Adrenal gland (tissue), 12 donors: ENCODE results near the gene VPS8. TPM values are rescaled to one million over a fixed set of nuclear protein-coding genes. Genes with fewer than 3 reads are reported as not detected.

Source experiments
- DNase-seq, 7 donors: peaks; one replicate each; pipeline ENCODE4 v3.0.0-alpha.2; 2019 to 2020
- H3K27ac ChIP-seq, 5 donors: fragments of 200-600 bp; sonication (generic) in 4 of 5; 1 replicate in 3 of 5; 2 replicates in 2 of 5; pipeline versions ENCODE4 v1.5.1 to v1.8.0; 2016 to 2020; ENCODE audit warnings: mild to moderate bottlenecking in 1 of 5
- H3K27me3 ChIP-seq: fragments of 200-600 bp; 2 replicates; pipeline ENCODE4 v1.8.0; 2021
- H3K36me3 ChIP-seq, 2 donors: fragments of 200-600 bp; replicated peaks in 1 of 2; 1 replicate in 1 of 2; 2 replicates in 1 of 2; pipeline versions ENCODE4 v1.5.1 to v1.8.0; 2018 to 2022
- H3K4me1 ChIP-seq, 2 donors: fragments of 200-600 bp; replicated peaks in 1 of 2; 1 replicate in 1 of 2; 2 replicates in 1 of 2; pipeline versions ENCODE4 v1.5.1 to v1.8.0; 2018 to 2021
- H3K4me3 ChIP-seq, 4 donors: fragments of 200-600 bp; sonication (generic) in 3 of 4; one replicate each; pipeline ENCODE4 v1.5.1; 2016 to 2018
- H3K9me3 ChIP-seq, 3 donors: fragments of 200-600 bp; sonication (generic) in 1 of 3; replicated peaks in 1 of 3; 1 replicate in 2 of 3; 2 replicates in 1 of 3; pipeline versions ENCODE4 v1.5.1 to v1.8.0; 2016 to 2021
- POLR2A ChIP-seq, 2 donors: fragments of 450-650 bp; IDR thresholded peaks; one replicate each; pipeline ENCODE4 v1.6.1; 2017; ENCODE audit warnings: antibody characterized with exemption in 2 of 2, mild to moderate bottlenecking in 2 of 2, moderate library complexity in 1 of 2
- WGBS, 4 donors: extraction: QIAGEN DNeasy Blood & Tissue Kit in 2 of 4; methylation state at CpG; one replicate each; pipeline versions ENCODE4 v1.1.5 to v1.1.7; 2013 to 2017; 5-methylcytosine and 5-hydroxymethylcytosine counted together
- intact Hi-C, 2 donors: fragments of 100-400 bp; cut with DNase I; formaldehyde crosslinking; loops; one replicate each; pipeline versions ENCODE4 v1.14.1 to v1.15.0; 2022 to 2023
- polyA plus RNA-seq, 3 donors: library from polyadenylated mRNA; stranded (reverse); fragments of 200-250 nt in 2 of 3; fragments of 350-450 nt in 1 of 3; fragmentation: Illumina TruSeq in 1 of 3; extraction: RNeasy Lipid Tissue Mini Kit (QIAGEN cat#74804) in 1 of 3; gene quantifications; one replicate each; pipeline ENCODE4 v1.2.3, GENCODE V29; 2013 to 2014
- total RNA-seq, 9 donors: library from RNA; depleted of rRNA in 4 of 9; stranded (reverse); fragments of >200 nt in 4 of 9; fragments of 120-200 nt in 1 of 9; fragmentation: NEBNext Ultra II Directional in 1 of 9; extraction: Animal tissue kit (Norgen Biotek cat#: 25700) in 1 of 9; gene quantifications; one replicate each; pipeline versions ENCODE4 v1.1.0 to v1.2.4, GENCODE V29; 2013 to 2023
- TF ChIP-seq, protein P1 (sequence below), 6 experiments: fragments of 450-650 bp in 4 of 6; fragments of 200-600 bp in 2 of 6; sonication (generic) in 1 of 6; IDR thresholded peaks; 1 replicate in 5 of 6; 2 replicates in 1 of 6; pipeline versions ENCODE4 v1.5.1 to v1.8.0; 2016 to 2021; ENCODE audit warnings: antibody characterized with exemption in 6 of 6, mild to moderate bottlenecking in 2 of 6, moderate library complexity in 1 of 6
- donor health status: healthy with polysubstance abuse.
- donor health status: Bipolar disorder and iron deficiency.
- donor health status: DM: yes; HTN: yes; CAD: no.
- donor health status: DM: no; HTN: no; CAD: no.
- donor health status: DM: no; HTN: no; CAD: no.
- donor health status: DM: yes; HTN: yes; CAD: no.

The VPS8 gene
- total and polyA plus RNA-seq, 12 donors, result 17.6 to 96.4 (median 33.9) TPM

DNA sequence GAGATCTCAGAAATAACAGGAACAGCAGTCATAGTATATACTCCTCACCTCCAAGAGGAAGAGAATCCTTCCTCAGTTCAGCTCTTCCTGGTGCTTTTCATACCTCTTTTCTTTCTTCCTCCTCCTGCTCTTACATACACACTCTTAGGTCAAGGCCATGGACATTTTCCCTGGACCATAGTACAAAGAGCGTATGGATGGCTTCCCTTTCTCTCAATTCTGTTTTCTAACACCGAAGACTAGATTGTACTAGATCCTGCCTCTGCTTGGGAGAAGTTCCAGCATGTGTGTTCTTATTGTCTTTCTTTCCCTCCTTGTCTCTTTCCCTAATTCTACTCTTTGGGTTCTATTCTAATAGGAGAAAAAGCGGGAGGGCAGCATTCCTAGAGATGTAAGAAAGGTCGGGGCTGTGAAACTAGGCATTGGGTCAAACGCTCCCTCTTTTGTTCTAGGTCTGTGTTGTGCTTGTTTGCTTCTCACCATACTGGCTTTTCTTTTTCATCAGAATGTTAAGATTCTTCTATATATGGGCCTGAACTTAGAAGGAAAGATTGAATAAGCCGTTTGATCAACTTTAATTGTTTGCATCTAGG, 77.4 kb downstream of the VPS8 start:
- Histone ChIP-seq H3K27me3 (no peaks in the 10 kb centered on the region), H3K36me3 (no peaks in the 10 kb centered on the region), H3K4me3 (no peak overlapping the region), H3K4me1 (no peaks in the 10 kb centered on the region), H3K27ac (no peak overlapping the region), H3K9me3 (no peaks in the 10 kb centered on the region)
- intact Hi-C loops, result no loop called here
- TF ChIP-seq, protein P1, sequence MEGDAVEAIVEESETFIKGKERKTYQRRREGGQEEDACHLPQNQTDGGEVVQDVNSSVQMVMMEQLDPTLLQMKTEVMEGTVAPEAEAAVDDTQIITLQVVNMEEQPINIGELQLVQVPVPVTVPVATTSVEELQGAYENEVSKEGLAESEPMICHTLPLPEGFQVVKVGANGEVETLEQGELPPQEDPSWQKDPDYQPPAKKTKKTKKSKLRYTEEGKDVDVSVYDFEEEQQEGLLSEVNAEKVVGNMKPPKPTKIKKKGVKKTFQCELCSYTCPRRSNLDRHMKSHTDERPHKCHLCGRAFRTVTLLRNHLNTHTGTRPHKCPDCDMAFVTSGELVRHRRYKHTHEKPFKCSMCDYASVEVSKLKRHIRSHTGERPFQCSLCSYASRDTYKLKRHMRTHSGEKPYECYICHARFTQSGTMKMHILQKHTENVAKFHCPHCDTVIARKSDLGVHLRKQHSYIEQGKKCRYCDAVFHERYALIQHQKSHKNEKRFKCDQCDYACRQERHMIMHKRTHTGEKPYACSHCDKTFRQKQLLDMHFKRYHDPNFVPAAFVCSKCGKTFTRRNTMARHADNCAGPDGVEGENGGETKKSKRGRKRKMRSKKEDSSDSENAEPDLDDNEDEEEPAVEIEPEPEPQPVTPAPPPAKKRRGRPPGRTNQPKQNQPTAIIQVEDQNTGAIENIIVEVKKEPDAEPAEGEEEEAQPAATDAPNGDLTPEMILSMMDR (IDR thresholded peaks at IDR 0.05), result no peak
- no peak for TF ChIP-seq POLR2A (IDR thresholded peaks at IDR 0.05)
- DNase-seq, result no peak
- 95 to 96% (median 95%) methylated on average over 6 of the region's 6 CpGs for WGBS, 4 donors

DNA sequence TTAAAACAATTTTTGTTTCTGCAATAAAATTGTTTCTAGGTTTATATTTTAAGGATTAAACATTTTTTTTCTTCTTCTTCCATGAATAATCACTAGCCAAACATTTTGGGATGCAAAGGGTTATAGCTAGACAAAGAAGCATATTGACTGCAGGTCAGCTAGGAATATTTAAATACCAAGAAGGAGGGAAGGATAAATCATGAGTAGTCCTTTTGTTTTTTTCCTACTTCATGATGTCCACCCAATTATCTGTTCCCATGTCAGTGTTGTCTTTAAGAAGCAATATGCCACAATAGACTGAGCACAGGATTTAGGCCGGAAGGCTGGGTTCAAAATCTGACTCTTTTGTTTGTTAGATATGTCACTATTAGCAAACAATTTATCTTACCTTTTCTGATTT, 82.1 kb downstream of the VPS8 start:
- no peak overlapping the region for H3K4me3 ChIP-seq
- no peaks in the 10 kb centered on the region for H3K27me3 ChIP-seq
- intact Hi-C loops, result no loop called here
- H3K9me3 ChIP-seq, result no peaks in the 10 kb centered on the region
- TF ChIP-seq POLR2A (IDR thresholded peaks at IDR 0.05), result no peak
- TF ChIP-seq, protein P1 (IDR thresholded peaks at IDR 0.05), result no peak
- H3K4me1 ChIP-seq, result no peaks in the 10 kb centered on the region
- H3K27ac ChIP-seq, result no peak overlapping the region
- WGBS, 4 donors, result 97 to 100% (median 99%) methylated on average over 1 of the region's 1 CpG
- DNase-seq, result no peak
- H3K36me3 ChIP-seq, result no peaks in the 10 kb centered on the region

DNA sequence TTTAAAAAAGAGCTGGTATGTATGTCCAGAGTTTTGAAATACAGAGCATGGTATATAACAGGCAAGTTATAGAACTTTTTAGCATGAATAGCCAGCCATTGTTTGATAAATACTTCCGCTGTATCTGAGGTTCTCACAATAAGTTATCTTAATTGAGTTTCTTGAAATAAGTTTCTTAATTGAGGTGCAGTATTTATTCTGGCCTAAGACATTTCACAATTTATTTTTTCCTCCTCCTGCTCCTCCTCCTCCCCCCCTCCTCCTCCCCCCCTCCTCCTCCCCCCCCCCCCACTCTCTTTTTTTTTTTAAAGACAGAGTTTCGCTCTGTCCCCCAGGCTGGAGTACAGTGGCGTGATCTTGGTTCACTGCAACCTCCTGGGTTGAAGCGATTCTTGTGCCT, 83.4 kb downstream of the VPS8 start:
- DNase-seq, result no peak
- no peaks in the 10 kb centered on the region for H3K4me1 ChIP-seq
- H3K27ac ChIP-seq, result no peak overlapping the region
- TF ChIP-seq POLR2A (IDR thresholded peaks at IDR 0.05), result no peak
- TF ChIP-seq, protein P1 (IDR thresholded peaks at IDR 0.05), result no peak
- 87 to 100% (median 93%) methylated on average over 1 to 4 of the region's 4 CpGs for whole genome bisulfite sequencing, 4 donors
- H3K4me3 ChIP-seq, result no peak overlapping the region
- H3K27me3 ChIP-seq, result no peaks in the 10 kb centered on the region
- H3K36me3 ChIP-seq, result no peaks in the 10 kb centered on the region
- no peaks in the 10 kb centered on the region for H3K9me3 ChIP-seq
- intact Hi-C loops, result no loop called here

DNA sequence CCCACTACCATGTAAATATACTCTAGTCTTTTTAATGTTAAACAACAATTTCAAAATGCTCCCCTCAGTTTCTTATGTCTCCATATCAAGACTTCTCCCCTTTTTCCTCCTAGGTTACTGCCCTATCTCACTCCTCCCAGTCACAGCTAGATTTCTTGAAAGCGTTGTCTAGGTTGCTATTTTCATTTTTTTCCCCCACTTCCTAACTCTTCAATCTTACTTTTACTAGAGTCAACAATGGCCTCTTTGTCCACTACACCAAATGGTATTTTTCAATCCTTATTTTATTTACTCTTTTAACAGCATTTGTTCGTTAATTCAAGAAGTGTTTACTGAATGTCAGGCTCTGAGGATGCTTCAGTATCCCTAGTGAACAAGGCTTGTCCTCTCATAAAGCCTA, 84.4 kb downstream of the VPS8 start:
- Histone ChIP-seq H3K27me3 (no peaks in the 10 kb centered on the region), H3K9me3 (no peaks in the 10 kb centered on the region), H3K36me3 (no peaks in the 10 kb centered on the region), H3K27ac (no peak overlapping the region), H3K4me1 (no peaks in the 10 kb centered on the region), H3K4me3 (no peak overlapping the region)
- intact Hi-C loops, result no loop called here
- WGBS, 4 donors, result 93 to 97% (median 95%) methylated on average over 2 of the region's 2 CpGs
- TF ChIP-seq POLR2A (IDR thresholded peaks at IDR 0.05), result no peak
- TF ChIP-seq, protein P1 (IDR thresholded peaks at IDR 0.05), result no peak
- DNase-seq, result no peak
